ENCODE data around the gene LMX1B.
"Not testable (repeated sequence)": the region's sequence is repeated elsewhere in the genome, so short reads cannot be mapped to it uniquely, and the experiment has no call there.

Gene LMX1B

GRCh38 chr9:126647585-126648411 lies 34.1 kb downstream of the LMX1B start:
- DNase-seq (ENCODE audit: low spot score): no peak
- TF ChIP-seq, protein P1, sequence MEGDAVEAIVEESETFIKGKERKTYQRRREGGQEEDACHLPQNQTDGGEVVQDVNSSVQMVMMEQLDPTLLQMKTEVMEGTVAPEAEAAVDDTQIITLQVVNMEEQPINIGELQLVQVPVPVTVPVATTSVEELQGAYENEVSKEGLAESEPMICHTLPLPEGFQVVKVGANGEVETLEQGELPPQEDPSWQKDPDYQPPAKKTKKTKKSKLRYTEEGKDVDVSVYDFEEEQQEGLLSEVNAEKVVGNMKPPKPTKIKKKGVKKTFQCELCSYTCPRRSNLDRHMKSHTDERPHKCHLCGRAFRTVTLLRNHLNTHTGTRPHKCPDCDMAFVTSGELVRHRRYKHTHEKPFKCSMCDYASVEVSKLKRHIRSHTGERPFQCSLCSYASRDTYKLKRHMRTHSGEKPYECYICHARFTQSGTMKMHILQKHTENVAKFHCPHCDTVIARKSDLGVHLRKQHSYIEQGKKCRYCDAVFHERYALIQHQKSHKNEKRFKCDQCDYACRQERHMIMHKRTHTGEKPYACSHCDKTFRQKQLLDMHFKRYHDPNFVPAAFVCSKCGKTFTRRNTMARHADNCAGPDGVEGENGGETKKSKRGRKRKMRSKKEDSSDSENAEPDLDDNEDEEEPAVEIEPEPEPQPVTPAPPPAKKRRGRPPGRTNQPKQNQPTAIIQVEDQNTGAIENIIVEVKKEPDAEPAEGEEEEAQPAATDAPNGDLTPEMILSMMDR (IDR thresholded peaks at IDR 0.05; ENCODE audit: borderline replicate concordance, control extremely low read depth, extremely low read depth, insufficient read depth, missing control alignments): no peak
- in situ Hi-C loops (cut with MboI; ENCODE audit: low sequenced_read_pairs, unreplicated experiment): no loop called here

DNA sequence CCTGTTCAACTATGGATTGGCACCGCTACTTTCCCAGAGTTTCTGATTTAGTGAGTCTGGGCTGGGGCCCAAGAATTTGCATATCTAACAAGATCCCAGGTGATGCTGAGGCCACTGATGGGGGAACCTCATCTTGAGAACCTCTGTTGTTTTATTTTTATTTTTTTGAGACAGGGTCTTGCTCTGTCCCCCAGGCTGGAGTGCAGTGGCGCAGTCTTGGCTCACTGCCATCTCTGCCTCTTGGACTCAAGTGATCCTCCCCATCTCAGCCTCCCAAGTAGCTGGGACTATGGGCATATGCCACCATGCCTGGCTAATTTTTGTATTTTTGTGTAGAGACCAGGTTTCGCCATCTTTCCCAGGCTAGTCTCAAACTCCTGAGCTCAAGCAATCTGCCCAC lies 35.7 kb downstream of the LMX1B start:
- in situ Hi-C loops (cut with MboI; ENCODE audit: low sequenced_read_pairs, unreplicated experiment): no loop called here
- no peak for DNase-seq (ENCODE audit: low spot score)
- TF ChIP-seq, protein P1 (IDR thresholded peaks at IDR 0.05; ENCODE audit: borderline replicate concordance, control extremely low read depth, extremely low read depth, insufficient read depth, missing control alignments): no peak

- DNase-seq (ENCODE audit: low spot score): no peak
- TF ChIP-seq, protein P1 (IDR thresholded peaks at IDR 0.05; ENCODE audit: borderline replicate concordance, control extremely low read depth, extremely low read depth, insufficient read depth, missing control alignments): no peak
- in situ Hi-C loops (cut with MboI; ENCODE audit: low sequenced_read_pairs, unreplicated experiment): no loop called here
Measured at GRCh38 chr9:126650404-126651341, 36.9 kb downstream of the LMX1B start.

DNA sequence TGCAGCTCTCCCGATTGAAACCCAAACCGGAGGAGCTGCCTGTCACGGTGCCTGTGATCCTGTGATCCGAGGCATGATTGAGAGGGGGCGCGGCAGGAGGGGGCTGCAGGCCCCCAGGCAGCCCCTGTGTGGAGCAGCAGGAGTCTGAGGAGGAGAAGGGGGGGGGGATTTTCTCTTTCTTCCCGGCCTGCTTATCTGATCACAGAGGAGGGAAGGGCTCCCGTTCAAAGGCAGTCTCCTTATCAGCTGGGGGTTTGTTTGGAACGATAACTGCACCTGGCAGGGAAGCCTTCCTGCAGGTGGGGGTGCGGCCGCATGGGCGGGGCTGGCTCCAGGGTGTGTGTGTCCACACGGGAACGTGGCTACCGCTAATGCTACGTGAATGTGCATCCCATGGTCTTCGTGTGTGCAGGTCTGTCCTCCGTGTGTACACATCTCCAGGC lies 38.4 kb downstream of the LMX1B start:
- DNase-seq (ENCODE audit: low spot score): no peak
- in situ Hi-C loops (cut with MboI; ENCODE audit: low sequenced_read_pairs, unreplicated experiment): no loop called here
- TF ChIP-seq, protein P1 (IDR thresholded peaks at IDR 0.05; ENCODE audit: borderline replicate concordance, control extremely low read depth, extremely low read depth, insufficient read depth, missing control alignments): no peak

- in situ Hi-C loops (cut with MboI; ENCODE audit: low sequenced_read_pairs, unreplicated experiment): no loop called here
- DNase-seq (ENCODE audit: low spot score): no peak
- TF ChIP-seq, protein P1 (IDR thresholded peaks at IDR 0.05; ENCODE audit: borderline replicate concordance, control extremely low read depth, extremely low read depth, insufficient read depth, missing control alignments): no peak
Measured at GRCh38 chr9:126654124-126654523, 40.4 kb downstream of the LMX1B start.

DNA sequence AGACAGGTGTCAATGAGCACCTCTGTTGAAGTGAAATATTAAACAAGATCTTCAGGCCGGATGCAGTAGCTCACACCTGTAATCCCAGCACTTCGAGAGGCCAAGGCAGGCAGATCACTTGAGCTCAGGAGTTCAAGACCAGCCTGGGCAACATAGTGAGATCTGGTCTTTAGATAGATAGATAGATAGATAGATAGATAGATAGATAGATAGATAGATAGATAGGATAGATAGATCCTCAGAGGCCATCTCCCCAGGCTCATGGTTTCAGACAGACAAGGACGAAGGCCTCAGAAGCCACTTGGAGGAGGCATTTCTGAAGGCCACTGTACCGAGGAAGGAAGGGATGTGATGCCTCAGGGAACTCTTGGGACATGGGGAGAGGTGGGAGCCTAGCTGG lies 42.5 kb downstream of the LMX1B start:
- in situ Hi-C loops (cut with MboI; ENCODE audit: low sequenced_read_pairs, unreplicated experiment); DNase-seq (ENCODE audit: low spot score): not testable (repeated sequence)
